Measurements from ENCODE around the gene DPT. TPM values are rescaled to one million over a fixed set of nuclear protein-coding genes. Genes with fewer than 3 reads are reported as not detected.

The DPT gene
- total and polyA plus RNA-seq, 2 donors (not counting 3 experiments of a cell fraction or from before 2014, with no cell fraction given), result not detected

- DNase-seq (ENCODE audit: low read depth, low spot score), result no peak
- BruUV-seq (replicated peaks), result no TSS peak
- POLR2A ChIA-PET, result no interaction called here
Observed at GRCh38 chr1:168742994-168743650, 14.1 kb upstream of the DPT start.

More at GRCh38 chr1:168742994-168743650, 14.1 kb upstream of the DPT start:
- no peak overlapping the region for H3K27ac ChIP-seq (ENCODE audit: insufficient read depth, low read depth, low read length)
- no peak overlapping the region for H3K4me2 ChIP-seq (ENCODE audit: insufficient read depth, low read length)
- dilution Hi-C loops (cut with MboI; ENCODE audit: extremely low pct_ligation_motif_present, low sequenced_read_pairs), result no loop called here
- no peaks in the 10 kb centered on the region for H3K27me3 ChIP-seq (ENCODE audit: control insufficient read depth in 2 of 2, insufficient read depth in 2 of 2, low read length in 2 of 2)
- H3K4me3 ChIP-seq (replicated peaks in 1 of 3; ENCODE audit: insufficient read depth in 1 of 3, low read depth in 1 of 3, low read length in 3 of 3), result no peak overlapping the region
- H3K9me1 ChIP-seq (replicated peaks; ENCODE audit: control insufficient read depth, extremely low read depth, insufficient read depth, low read length), result no peaks in the 10 kb centered on the region
- TF ChIP-seq CTCF (IDR thresholded peaks at IDR 0.05; ENCODE audit: extremely low read depth in 1 of 2, insufficient read depth in 1 of 2, low read depth in 1 of 2, low read length in 2 of 2) (no peak), JUN (IDR thresholded peaks at IDR 0.05; ENCODE audit: borderline replicate concordance, insufficient read depth, insufficient read length, low read depth) (no peak), MYC (IDR thresholded peaks at IDR 0.05; ENCODE audit: low read depth, low read length) (no peak), GATA2 (IDR thresholded peaks at IDR 0.05; ENCODE audit: insufficient read depth, insufficient read length, low read depth, low read length) (no peak), POLR2AphosphoS5 (IDR thresholded peaks at IDR 0.05; ENCODE audit: insufficient read depth, low read depth, low read length) (no peak), POLR2A (IDR thresholded peaks at IDR 0.05; ENCODE audit: low read depth, low read length) (no peak)
- H3K9me3 ChIP-seq (replicated peaks; ENCODE audit: control insufficient read depth, insufficient read depth, low read length), result no peaks in the 10 kb centered on the region
- intact Hi-C loops (cut with micrococcal nuclease), result no loop called here
- no peaks in the 10 kb centered on the region for H3K4me1 ChIP-seq (ENCODE audit: control insufficient read depth, extremely low read depth, insufficient read depth, low read length)
- H3K36me3 ChIP-seq (ENCODE audit: control insufficient read depth in 2 of 2, extremely low read depth in 1 of 2, insufficient read depth in 2 of 2, low read length in 2 of 2), result no peaks in the 10 kb centered on the region
- H2AFZ ChIP-seq (ENCODE audit: low read depth, low read length), result no peak overlapping the region
- no peaks in the 10 kb centered on the region for H3K79me2 ChIP-seq (ENCODE audit: control insufficient read depth, insufficient read depth, low read length)
- FAIRE-seq, result no peak
- no peak overlapping the region for H3K9ac ChIP-seq (replicated peaks; ENCODE audit: extremely low read depth, insufficient read depth, low read length)
- CTCF ChIA-PET, result interaction anchor here (1.5 kb wide), 1 partner anchor 605 kb away, joined by 4 read pairs; no protein-coding TSS in a partner anchor
- H4K20me1 ChIP-seq (replicated peaks; ENCODE audit: control insufficient read depth, extremely low read depth, insufficient read depth, low read length), result no peaks in the 10 kb centered on the region
